ENCODE data around the gene HYLS1.

The HYLS1 gene

DNA sequence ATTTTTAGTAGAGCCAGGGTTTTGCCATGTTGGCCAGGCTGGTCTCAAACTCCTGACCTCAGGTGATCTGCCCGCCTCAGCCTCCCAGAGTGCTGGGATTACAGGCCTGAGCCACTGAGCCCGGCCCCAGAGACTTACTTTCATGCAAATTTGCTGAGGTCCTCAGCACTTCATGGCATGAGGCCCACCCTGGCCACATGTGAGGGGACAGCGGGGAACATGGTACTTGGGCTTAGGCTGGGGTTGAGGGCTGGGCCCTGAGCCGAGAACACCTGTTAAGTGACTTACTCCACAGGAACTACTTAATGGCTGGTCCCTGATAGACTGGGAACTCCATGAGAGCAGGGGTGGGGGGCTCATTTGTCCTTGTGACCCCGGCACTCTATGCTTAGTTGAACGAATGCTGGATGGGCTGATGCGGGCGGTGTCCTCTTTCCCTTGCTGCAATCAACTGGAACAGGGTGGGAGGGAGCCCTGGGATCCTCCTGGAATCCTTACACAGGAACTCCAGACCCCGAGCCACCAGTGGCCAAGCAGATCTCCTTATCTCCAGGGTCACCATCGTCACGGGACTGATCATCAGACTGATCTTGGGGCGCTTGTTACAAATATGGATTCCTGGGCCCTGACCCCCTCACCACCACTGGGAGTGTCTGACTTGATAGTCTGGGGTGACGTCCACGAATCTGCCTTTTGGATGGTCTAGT, 59.4 kb downstream of the HYLS1 start:
- TF ChIP-seq ZNF274 (IDR thresholded peaks at IDR 0.05; ENCODE audit: low read depth, low read length) (no peak), YY1 (IDR thresholded peaks at IDR 0.05; ENCODE audit: insufficient read depth, insufficient read length) (no peak), SUZ12 (IDR thresholded peaks at IDR 0.05; ENCODE audit: extremely low read depth, insufficient read depth, insufficient read length) (no peak)
- H3K27me3 ChIP-seq (ENCODE audit: insufficient read depth, insufficient read length), result no peaks in the 10 kb centered on the region
- no peaks in the 10 kb centered on the region for H3K9me3 ChIP-seq (ENCODE audit: insufficient read depth, low read length)
- no peaks in the 10 kb centered on the region for H3K36me3 ChIP-seq (ENCODE audit: insufficient read depth, insufficient read length, low read length)
- H3K4me3 ChIP-seq (ENCODE audit: insufficient read length, low read depth), result no peak overlapping the region
- H3K4me1 ChIP-seq (ENCODE audit: insufficient read depth, insufficient read length), result peaks cover 6% of the 10 kb centered on the region
- DNase-seq (ENCODE audit: low read depth, low spot score), result no peak
- H3K9ac ChIP-seq (ENCODE audit: insufficient read length, low read depth), result no peak overlapping the region

DNA sequence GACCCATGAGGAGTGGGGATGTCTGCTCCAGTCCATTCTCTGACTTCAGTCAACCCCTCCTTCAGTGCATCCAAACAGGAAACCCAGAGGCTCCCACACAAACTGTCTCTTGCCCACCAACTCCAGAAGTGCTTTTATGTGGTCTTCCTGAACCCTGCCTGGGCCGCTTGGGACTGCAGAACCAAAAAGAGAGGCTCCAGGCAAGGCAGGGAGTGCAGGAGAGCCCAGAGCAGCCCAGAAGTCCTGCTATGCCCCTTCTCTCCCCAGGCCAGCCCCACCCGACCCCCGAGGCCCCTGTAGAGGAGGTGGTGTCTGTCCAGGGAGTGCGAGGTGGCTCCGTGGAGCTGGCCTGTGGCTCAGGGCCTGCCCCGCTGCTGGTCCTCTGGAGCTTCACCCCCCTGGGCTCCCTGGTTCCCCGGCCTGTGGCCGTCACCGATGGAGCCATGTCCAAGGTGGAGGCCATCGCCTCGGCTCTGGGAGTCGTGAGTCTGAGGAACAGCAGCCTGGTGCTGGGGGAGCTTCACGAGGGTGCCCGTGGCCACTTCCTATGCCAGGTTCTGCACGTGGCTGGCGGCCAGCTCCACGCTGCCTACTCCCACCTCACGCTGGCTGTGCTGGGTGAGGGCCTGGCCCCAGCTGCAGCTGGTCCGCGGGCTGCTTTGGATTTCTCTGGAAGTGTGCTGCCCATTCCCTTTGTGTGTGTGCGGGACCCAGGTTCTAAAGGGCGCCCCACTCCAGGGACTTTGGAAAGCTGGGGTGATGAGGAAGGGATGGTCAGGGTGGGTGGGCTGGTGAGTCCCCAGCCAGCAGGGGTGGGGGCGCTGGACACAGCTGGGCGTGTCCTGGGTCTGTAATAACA, 60.2 kb downstream of the HYLS1 start:
- no peak for DNase-seq (ENCODE audit: low read depth, low spot score)
- H3K4me1 ChIP-seq (ENCODE audit: insufficient read depth, insufficient read length), result peaks cover 6% of the 10 kb centered on the region

GRCh38 chr11:125948278-125949051, 61.0 kb downstream of the HYLS1 start:
- Histone ChIP-seq H3K36me3 (ENCODE audit: insufficient read depth, insufficient read length, low read length) (no peaks in the 10 kb centered on the region), H3K9ac (ENCODE audit: insufficient read length, low read depth) (no peak overlapping the region), H3K4me3 (ENCODE audit: insufficient read length, low read depth) (no peak overlapping the region), H3K27me3 (ENCODE audit: insufficient read depth, insufficient read length) (no peaks in the 10 kb centered on the region), H3K9me3 (ENCODE audit: insufficient read depth, low read length) (no peaks in the 10 kb centered on the region), H3K4me1 (ENCODE audit: insufficient read depth, insufficient read length) (peaks cover 3% of the 10 kb centered on the region)
- no peak for DNase-seq (ENCODE audit: low read depth, low spot score)
- TF ChIP-seq ZNF274 (IDR thresholded peaks at IDR 0.05; ENCODE audit: low read depth, low read length), result no peak
- no peak for TF ChIP-seq SUZ12 (IDR thresholded peaks at IDR 0.05; ENCODE audit: extremely low read depth, insufficient read depth, insufficient read length)
- TF ChIP-seq YY1 (IDR thresholded peaks at IDR 0.05; ENCODE audit: insufficient read depth, insufficient read length), result no peak

More for the DNA sequence above, 60.2 kb downstream of the HYLS1 start:
- no peak overlapping the region for H3K9ac ChIP-seq (ENCODE audit: insufficient read length, low read depth)
- no peaks in the 10 kb centered on the region for H3K9me3 ChIP-seq (ENCODE audit: insufficient read depth, low read length)
- no peak overlapping the region for H3K4me3 ChIP-seq (ENCODE audit: insufficient read length, low read depth)
- H3K36me3 ChIP-seq (ENCODE audit: insufficient read depth, insufficient read length, low read length), result no peaks in the 10 kb centered on the region
- no peaks in the 10 kb centered on the region for H3K27me3 ChIP-seq (ENCODE audit: insufficient read depth, insufficient read length)
- TF ChIP-seq SUZ12 (IDR thresholded peaks at IDR 0.05; ENCODE audit: extremely low read depth, insufficient read depth, insufficient read length) (no peak), ZNF274 (IDR thresholded peaks at IDR 0.05; ENCODE audit: low read depth, low read length) (no peak), YY1 (IDR thresholded peaks at IDR 0.05; ENCODE audit: insufficient read depth, insufficient read length) (no peak)

DNA sequence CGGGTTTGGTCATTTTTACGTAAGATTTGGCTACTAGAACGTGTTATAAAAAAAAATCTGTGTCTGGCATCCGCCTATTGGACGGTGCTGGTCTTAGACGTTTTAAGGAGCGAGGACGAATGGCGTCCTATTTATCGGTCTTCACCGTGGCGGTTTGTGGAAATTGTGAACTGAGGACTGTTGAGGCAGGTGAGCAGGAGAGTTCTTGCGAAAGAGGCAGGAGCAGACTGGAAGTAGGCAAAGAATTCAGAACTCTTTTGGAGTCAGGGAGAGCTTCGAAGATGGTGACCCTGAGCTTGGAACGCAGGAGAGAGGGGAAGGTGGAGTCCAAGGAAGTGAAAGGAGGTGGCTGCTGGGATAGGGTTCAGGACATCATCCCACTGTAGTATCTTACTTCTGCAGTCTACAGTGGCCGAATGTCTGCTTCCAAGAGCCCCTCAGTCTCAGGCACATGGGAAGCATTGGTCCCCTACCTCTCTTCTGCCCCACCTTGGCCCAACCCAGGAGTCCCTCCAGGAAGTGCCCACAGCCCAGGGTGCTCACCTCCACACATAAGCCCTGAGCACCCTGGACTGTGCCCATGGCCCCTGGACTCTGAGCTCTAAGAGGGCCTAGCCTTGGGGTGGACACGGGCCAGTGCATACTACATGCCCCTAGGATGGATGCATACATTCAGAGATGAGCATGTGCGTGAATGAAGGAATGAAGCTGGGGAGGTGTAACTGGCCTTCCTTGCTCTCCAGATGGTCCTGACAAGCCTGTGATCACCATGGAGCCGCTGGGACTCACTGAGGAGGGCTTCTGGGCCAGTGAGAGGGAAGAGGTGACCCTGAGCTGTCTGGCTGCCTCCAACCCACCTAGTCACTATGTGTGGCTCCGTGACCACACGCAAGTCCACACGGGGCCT, 62.1 kb downstream of the HYLS1 start:
- no peaks in the 10 kb centered on the region for H3K36me3 ChIP-seq (ENCODE audit: insufficient read depth, insufficient read length, low read length)
- TF ChIP-seq YY1 (IDR thresholded peaks at IDR 0.05; ENCODE audit: insufficient read depth, insufficient read length) (no peak), SUZ12 (IDR thresholded peaks at IDR 0.05; ENCODE audit: extremely low read depth, insufficient read depth, insufficient read length) (no peak), ZNF274 (IDR thresholded peaks at IDR 0.05; ENCODE audit: low read depth, low read length) (no peak)
- H3K9ac ChIP-seq (ENCODE audit: insufficient read length, low read depth), result no peak overlapping the region
- H3K4me3 ChIP-seq (ENCODE audit: insufficient read length, low read depth), result no peak overlapping the region
- H3K9me3 ChIP-seq (ENCODE audit: insufficient read depth, low read length), result no peaks in the 10 kb centered on the region
- DNase-seq (ENCODE audit: low read depth, low spot score), result no peak
- no peaks in the 10 kb centered on the region for H3K27me3 ChIP-seq (ENCODE audit: insufficient read depth, insufficient read length)
- H3K4me1 ChIP-seq (ENCODE audit: insufficient read depth, insufficient read length), result peaks cover 3% of the 10 kb centered on the region

GRCh38 chr11:125950178-125950490, 62.7 kb downstream of the HYLS1 start:
- TF ChIP-seq YY1 (IDR thresholded peaks at IDR 0.05; ENCODE audit: insufficient read depth, insufficient read length) (no peak), SUZ12 (IDR thresholded peaks at IDR 0.05; ENCODE audit: extremely low read depth, insufficient read depth, insufficient read length) (no peak), ZNF274 (IDR thresholded peaks at IDR 0.05; ENCODE audit: low read depth, low read length) (no peak)
- DNase-seq (ENCODE audit: low read depth, low spot score), result no peak
- Histone ChIP-seq H3K9ac (ENCODE audit: insufficient read length, low read depth) (no peak overlapping the region), H3K4me1 (ENCODE audit: insufficient read depth, insufficient read length) (peaks cover 3% of the 10 kb centered on the region), H3K9me3 (ENCODE audit: insufficient read depth, low read length) (no peaks in the 10 kb centered on the region), H3K36me3 (ENCODE audit: insufficient read depth, insufficient read length, low read length) (no peaks in the 10 kb centered on the region), H3K27me3 (ENCODE audit: insufficient read depth, insufficient read length) (no peaks in the 10 kb centered on the region), H3K4me3 (ENCODE audit: insufficient read length, low read depth) (no peak overlapping the region)

Measured in NT2/D1 (cell line).